GM21619 (cell line): ENCODE measurements around the gene MPPED1.

Experiments used
- ATAC-seq: cut with Tn5 transposase; IDR thresholded peaks from one replicate; pipeline ENCODE4 v1.9.1; 2021; ENCODE audit not compliant: unreplicated experiment

The MPPED1 gene

DNA sequence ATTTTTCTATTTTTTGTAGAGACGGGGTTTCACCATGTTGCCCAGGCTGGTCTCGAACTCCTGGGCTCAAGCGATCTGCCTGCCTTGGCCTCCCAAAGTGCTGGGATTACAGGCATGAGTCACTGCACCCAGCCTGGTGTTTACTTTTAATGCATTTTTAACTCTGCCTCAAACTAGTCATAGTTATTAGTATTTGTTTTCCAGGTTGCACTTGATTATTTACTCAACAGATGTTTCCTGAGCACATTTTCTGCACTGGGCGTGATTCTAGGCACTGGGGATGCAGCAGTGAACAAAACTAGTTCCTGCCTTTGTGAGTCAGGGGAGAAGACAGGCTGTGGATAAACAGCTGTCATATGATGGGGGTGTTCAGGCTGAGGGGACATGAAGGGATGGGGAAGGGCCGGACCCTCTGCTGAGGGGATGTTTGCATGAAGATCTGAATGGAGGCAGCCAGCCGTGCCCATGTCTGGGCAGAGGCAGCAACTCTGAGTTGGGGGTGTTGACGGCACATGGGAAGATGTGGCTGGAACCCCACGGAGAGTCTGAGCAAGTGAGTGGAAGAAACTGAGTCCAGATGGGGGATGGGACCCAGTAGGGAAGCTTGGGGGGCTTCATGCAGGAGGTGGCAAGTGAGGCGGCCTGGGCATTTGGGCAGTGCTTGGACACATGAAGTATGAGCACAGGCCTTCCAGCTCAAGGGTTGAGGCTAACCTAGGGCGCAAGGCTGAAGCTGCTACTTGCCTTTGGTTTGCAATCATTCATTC is 34.4 kb downstream of the MPPED1 start:
- no peak for ATAC-seq

DNA sequence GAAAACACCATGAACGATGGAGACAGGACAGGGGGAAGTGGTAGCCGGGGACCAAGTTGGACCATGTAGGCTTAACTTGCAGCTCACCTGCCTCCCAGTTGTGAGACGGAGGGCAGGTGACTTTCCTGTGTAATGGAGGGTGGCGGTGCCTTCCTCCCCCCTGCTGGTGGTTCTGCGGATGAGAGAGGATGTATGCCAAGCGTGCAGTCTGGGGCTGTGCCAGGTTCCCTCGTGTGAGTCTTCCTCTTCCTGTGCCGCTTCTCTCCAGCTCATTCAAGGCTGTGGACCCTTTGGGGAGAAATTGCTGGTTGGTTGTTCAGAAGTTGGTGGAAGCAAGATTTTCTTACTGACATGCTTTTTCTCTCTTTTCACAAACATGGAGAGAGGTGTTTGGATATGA is 35.1 kb downstream of the MPPED1 start:
- ATAC-seq = no peak

GRCh38 chr22:43447380-43447779 is 35.6 kb downstream of the MPPED1 start:
- ATAC-seq = no peak

- ATAC-seq = no peak
These were observed 36.2 kb downstream of the MPPED1 start for GRCh38 chr22:43448048-43448447.

GRCh38 chr22:43449205-43449830 is 37.5 kb downstream of the MPPED1 start:
- no peak for ATAC-seq

GRCh38 chr22:43449831-43450225 is 38.0 kb downstream of the MPPED1 start:
- ATAC-seq = no peak

DNA sequence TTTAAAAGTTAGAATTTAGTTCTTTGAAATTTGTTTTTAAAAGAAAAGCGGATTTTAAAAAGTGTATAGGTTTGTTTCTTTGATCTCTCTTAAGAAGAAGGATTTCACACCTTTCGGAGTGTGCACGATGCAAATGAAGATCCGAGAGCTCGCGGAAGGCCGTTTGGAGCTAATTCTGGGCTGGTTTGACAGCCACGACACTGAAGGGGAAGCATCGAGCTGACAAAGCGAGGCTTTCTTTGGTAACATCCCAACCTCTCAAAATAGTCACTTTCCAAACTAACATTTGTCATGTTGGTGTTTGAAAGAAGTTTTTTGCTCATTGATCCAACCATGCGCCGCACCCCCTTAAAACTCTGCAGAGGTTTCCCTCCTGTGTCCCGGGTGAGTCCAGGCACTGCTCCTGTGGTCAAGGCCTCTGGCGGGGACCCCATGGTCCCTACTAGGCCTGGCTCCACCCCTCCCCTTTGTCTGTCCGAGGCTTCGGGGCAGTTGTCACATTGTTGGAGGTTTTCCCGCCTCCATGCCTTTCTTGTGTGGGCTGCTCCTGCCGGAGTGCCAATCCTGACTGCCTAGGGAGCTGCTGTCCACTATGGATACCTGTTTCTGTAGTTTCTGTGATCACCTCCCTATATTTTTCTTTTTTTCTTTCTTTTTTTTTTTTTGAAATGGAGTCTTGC is 39.7 kb downstream of the MPPED1 start:
- no peak for ATAC-seq

- ATAC-seq = no peak
These were observed 44.0 kb downstream of the MPPED1 start for GRCh38 chr22:43455846-43456245.

DNA sequence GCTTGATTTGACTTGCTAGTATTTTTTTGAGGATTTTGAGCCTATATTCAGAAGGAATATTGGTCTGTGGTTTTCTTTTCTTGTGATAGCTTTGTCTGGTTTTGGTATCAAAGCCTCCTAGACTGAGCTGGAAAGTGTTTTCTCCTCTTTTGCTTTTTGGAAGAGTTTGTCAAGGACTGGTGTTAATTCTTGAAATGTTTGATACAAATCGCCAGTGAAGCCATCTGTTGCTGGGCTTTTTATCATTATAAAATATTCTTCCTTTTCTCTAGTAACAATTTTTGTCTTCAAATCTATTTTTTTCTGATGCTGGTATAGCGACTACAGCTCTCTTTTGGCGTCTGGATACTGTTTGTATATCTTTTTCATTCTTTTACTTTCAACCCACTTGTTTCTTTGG is 45.2 kb downstream of the MPPED1 start:
- no peak for ATAC-seq

- no peak for ATAC-seq
These were observed 50.9 kb downstream of the MPPED1 start for GRCh38 chr22:43462701-43463100.

DNA sequence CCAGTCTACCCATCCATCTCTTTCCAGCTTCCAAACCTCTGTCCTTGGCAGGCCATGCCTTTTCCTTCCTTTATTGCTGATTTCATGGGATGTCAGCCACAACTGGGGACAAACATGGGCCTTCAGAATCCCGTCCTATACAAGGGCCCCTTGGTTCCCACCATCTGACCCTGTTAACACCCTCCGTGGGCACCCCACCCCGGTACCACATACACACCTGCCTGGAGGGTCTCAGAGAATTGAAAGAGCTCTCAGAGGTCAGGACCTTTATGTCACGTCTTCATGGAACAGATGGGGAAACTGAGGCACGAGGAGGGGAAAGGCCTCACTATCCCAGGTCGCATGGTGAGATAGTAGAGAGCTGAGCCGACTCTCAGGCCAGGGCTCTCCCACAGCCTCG is 53.0 kb downstream of the MPPED1 start:
- no peak for ATAC-seq

- ATAC-seq = no peak
These were observed 53.6 kb downstream of the MPPED1 start for GRCh38 chr22:43465291-43466015.

- no peak for ATAC-seq
These were observed 54.9 kb downstream of the MPPED1 start for GRCh38 chr22:43466710-43467109.

GRCh38 chr22:43467216-43467940 is 55.6 kb downstream of the MPPED1 start:
- no peak for ATAC-seq

GRCh38 chr22:43470253-43470652 is 58.4 kb downstream of the MPPED1 start:
- no peak for ATAC-seq

DNA sequence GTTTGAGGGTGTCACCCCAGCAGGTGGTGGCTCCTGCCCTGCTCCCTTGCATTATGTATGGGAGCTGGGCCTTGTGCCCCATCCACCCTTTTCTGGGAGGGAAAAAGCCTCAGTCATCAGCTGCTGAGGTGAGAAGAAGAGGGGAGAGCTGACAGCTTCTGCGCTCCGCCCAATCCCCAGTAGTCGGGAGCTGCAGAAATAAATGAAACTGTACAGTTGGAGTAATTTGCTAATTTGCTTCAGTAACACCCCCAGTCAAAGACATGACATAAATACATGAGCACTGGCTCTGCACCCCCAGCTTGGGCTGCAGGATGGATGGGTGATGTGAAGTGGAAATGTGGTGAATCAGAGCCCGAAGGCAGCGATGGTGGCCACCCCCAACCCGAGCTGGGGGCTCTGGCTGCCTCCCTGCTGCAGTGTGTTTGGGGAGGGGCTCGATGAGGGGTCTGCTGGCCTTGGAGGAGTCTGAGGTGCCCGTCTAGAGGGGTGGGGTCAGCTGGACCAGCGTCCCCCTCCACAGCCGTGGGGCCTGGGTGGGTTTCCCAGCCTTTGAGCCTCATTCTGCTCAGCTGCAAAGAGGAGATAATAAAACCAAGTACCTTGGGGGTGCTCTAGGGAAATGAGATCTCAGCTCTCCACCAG is 59.2 kb downstream of the MPPED1 start:
- no peak for ATAC-seq

DNA sequence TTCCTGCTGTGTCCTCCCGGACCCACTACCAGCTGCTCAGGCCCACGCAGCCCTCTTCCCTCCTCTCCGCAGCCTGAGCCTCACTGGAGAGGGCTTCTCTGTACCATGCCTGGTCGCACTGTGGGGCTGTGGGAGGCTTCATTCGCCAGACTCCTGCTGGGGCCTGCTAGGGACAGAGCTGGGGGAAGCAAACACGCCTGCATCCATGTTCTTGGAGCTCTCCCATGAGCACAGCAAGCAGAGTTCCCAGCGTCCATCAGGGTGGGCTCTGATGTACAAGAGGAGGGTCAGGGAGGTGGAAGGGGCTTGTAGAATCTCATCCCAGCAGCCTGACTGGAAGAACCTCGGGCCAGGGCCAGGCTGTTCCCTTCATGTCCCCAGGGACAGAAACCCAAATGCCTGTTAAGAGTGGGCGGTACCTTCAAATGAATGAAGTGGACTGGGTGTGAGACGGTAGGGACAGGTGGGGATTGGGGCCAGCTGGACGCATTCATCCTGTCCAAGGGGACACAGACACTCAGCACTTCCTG is 59.9 kb downstream of the MPPED1 start:
- no peak for ATAC-seq

- ATAC-seq = no peak
These were observed 61.2 kb downstream of the MPPED1 start for GRCh38 chr22:43473031-43473430.

DNA sequence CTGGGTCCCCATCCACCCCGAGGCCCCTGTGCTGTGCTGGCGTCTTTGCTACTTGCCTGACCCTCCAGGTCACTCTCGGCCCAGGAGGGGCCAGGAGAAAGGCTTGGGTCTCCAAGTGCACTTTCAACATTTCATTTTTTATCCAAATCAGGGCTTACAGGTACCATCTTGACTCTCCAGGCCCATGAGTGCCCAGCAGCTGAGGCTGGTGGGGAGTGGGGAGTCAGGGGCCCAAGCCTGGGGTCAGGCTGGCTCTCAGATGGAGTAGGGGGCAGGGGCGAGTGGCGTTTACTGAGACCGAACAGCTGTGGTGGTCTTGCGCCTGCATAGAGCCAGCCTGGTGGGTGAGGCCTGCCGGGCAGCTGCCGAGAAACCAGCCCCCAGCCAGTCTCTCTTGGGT is 61.6 kb downstream of the MPPED1 start:
- ATAC-seq = no peak
